Liver (tissue), 9 donors: ENCODE results near the gene TPR. TPM values are rescaled to one million over a fixed set of nuclear protein-coding genes. Genes with fewer than 3 reads are reported as not detected.
A peak's percentile ranks its signal among the peaks of the same experiment; 100 is the strongest.

Source experiments
- DNase-seq: peaks from one replicate; pipeline ENCODE4 v3.0.0-alpha.2; 2017; ENCODE audit warnings: low spot score
- H3K27ac ChIP-seq, 2 donors: one replicate each; pipeline ENCODE4 v1.7.0; 2013; ENCODE audit warnings: inconsistent platforms in 2 of 2, low read length in 2 of 2, control low read depth in 1 of 2, low read depth in 1 of 2, mild to moderate bottlenecking in 1 of 2
- H3K27me3 ChIP-seq, 4 donors: one replicate each; pipeline versions ENCODE4 v1.6.1 to v1.7.0; 2013; ENCODE audit warnings: low read length in 3 of 4, inconsistent platforms in 1 of 4, mild to moderate bottlenecking in 1 of 4, moderate library complexity in 1 of 4; ENCODE audit not compliant: control insufficient read depth in 4 of 4, insufficient read depth in 4 of 4
- H3K36me3 ChIP-seq, 4 donors: one replicate each; pipeline versions ENCODE4 v1.6.1 to v1.7.0; 2013; ENCODE audit warnings: low read length in 3 of 4, mild to moderate bottlenecking in 3 of 4, low read depth in 1 of 4, moderate library complexity in 1 of 4; ENCODE audit not compliant: control insufficient read depth in 4 of 4, insufficient read depth in 3 of 4
- H3K4me1 ChIP-seq, 4 donors: one replicate each; pipeline versions ENCODE4 v1.6.1 to v1.7.0; 2013; ENCODE audit warnings: low read length in 3 of 4, mild to moderate bottlenecking in 3 of 4, moderate library complexity in 1 of 4; ENCODE audit not compliant: control insufficient read depth in 4 of 4, insufficient read depth in 4 of 4
- H3K4me3 ChIP-seq, 3 donors: one replicate each; pipeline versions ENCODE4 v1.6.1 to v1.7.0; 2013; ENCODE audit warnings: low read length in 3 of 3, control low read depth in 1 of 3, low read depth in 1 of 3, mild to moderate bottlenecking in 1 of 3
- H3K9ac ChIP-seq, 2 donors: one replicate each; pipeline ENCODE4 v1.7.0; 2013; ENCODE audit warnings: low read length in 2 of 2, mild to moderate bottlenecking in 2 of 2, moderate library complexity in 2 of 2, control low read depth in 1 of 2, low read depth in 1 of 2
- H3K9me3 ChIP-seq, 4 donors: one replicate each; pipeline versions ENCODE4 v1.6.1 to v1.7.0; 2013; ENCODE audit warnings: low read length in 3 of 4; ENCODE audit not compliant: control insufficient read depth in 4 of 4
- CTCF ChIP-seq: fragments of 150-350 bp; IDR thresholded peaks from 2 replicates; pipeline ENCODE4 v1.5.1; 2017; ENCODE audit warnings: improper control_type of control experiment, low read depth, low read length; ENCODE audit not compliant: missing input control
- EGR1 ChIP-seq, 2 donors: IDR thresholded peaks; 2 replicates each; pipeline ENCODE4 v1.6.1; 2016 to 2018; ENCODE audit warnings: antibody characterized with exemption in 2 of 2, low read depth in 2 of 2
- FOXA1 ChIP-seq: IDR thresholded peaks from 2 replicates; pipeline ENCODE4 v1.6.1; 2016; ENCODE audit warnings: antibody characterized with exemption
- FOXA2 ChIP-seq: IDR thresholded peaks from 2 replicates; pipeline ENCODE4 v1.6.1; 2016; ENCODE audit warnings: antibody characterized with exemption
- GABPA ChIP-seq, 2 donors: IDR thresholded peaks in 1 of 2; conservative IDR thresholded peaks in 1 of 2; 2 replicates each; pipeline ENCODE4 v1.6.1; 2016; ENCODE audit warnings: antibody characterized with exemption in 2 of 2, mild to moderate bottlenecking in 1 of 2, moderate library complexity in 1 of 2
- HNF4A ChIP-seq, 2 donors: conservative IDR thresholded peaks; 2 replicates each; pipeline ENCODE4 v1.6.1; 2016; ENCODE audit warnings: antibody characterized with exemption in 2 of 2, mild to moderate bottlenecking in 2 of 2
- MAX ChIP-seq: IDR thresholded peaks from 2 replicates; pipeline ENCODE4 v1.6.1; 2016; ENCODE audit warnings: antibody characterized with exemption
- REST ChIP-seq: IDR thresholded peaks from 2 replicates; pipeline ENCODE4 v1.6.1; 2016; ENCODE audit warnings: antibody characterized with exemption, mild to moderate bottlenecking
- RXRA ChIP-seq, 2 donors: IDR thresholded peaks; 2 replicates each; pipeline ENCODE4 v1.6.1; 2017 to 2018; ENCODE audit warnings: antibody characterized with exemption in 2 of 2, mild to moderate bottlenecking in 1 of 2
- SP1 ChIP-seq: IDR thresholded peaks from 2 replicates; pipeline ENCODE4 v1.6.1; 2018; ENCODE audit warnings: antibody characterized with exemption, mild to moderate bottlenecking
- YY1 ChIP-seq: IDR thresholded peaks from 2 replicates; pipeline ENCODE4 v1.6.1; 2016; ENCODE audit warnings: antibody characterized with exemption, mild to moderate bottlenecking
- ZBTB33 ChIP-seq: IDR thresholded peaks from 2 replicates; pipeline ENCODE4 v1.6.1; 2016; ENCODE audit warnings: antibody characterized with exemption
- WGBS: extraction: QIAGEN DNeasy Blood & Tissue Kit; methylation state at CpG from one replicate; pipeline ENCODE4 v1.1.7; 2013; 5-methylcytosine and 5-hydroxymethylcytosine counted together
- polyA plus RNA-seq, 2 donors: library from polyadenylated mRNA; stranded (reverse) in 1 of 2; unstranded in 1 of 2; fragments of 200-250 nt in 1 of 2; fragments of >200 nt in 1 of 2; fragmentation: Nextera tagmentation in 1 of 2; extraction: Ambion mirVana in 1 of 2; gene quantifications; one replicate each; pipeline versions ENCODE4 v1.2.1 to v1.2.3, GENCODE V29; 2013 to 2015
- total RNA-seq, 2 donors: library from RNA; depleted of rRNA; stranded (reverse); fragments of >200 nt; gene quantifications; one replicate each; pipeline ENCODE4 v1.2.3, GENCODE V29; 2014
- donor health status: healthy.
- donor health status: healthy.
- donor health status: healthy.
- donor health status: healthy.
- donor health status: healthy.

TPR gene
- total and polyA plus RNA-seq, 4 donors, result 8.1 to 45.1 (median 39.2) TPM

- H3K27ac ChIP-seq, result peak overlapping the region in 1 of 2 donors; percentile 21
Observed at GRCh38 chr1:186302381-186302920, 72.6 kb downstream of the TPR start.

GRCh38 chr1:186301448-186301847 is 73.6 kb downstream of the TPR start:
- H3K9ac ChIP-seq, result no peak overlapping the region
- no peaks in the 10 kb centered on the region for H3K9me3 ChIP-seq
- peaks cover 0 to 15% (median 8%) of the 10 kb centered on the region in 4 donors for H3K36me3 ChIP-seq
- H3K27me3 ChIP-seq, result no peaks in the 10 kb centered on the region
- DNase-seq, result no peak
- H3K4me1 ChIP-seq, result peaks cover 6 to 36% (median 24%) of the 10 kb centered on the region in 4 donors
- peak overlapping the region in 1 of 2 donors; percentile 11 for H3K27ac ChIP-seq
- 90% methylated on average over 7 of the region's 7 CpGs for WGBS
- H3K4me3 ChIP-seq, result no peak overlapping the region
- TF ChIP-seq RXRA (IDR thresholded peaks at IDR 0.05), result no peak
- TF ChIP-seq FOXA1, result no peak
- TF ChIP-seq CTCF, result no peak
- TF ChIP-seq SP1, result no peak
- no peak for TF ChIP-seq HNF4A (conservative IDR thresholded peaks at IDR 0.05)
- TF ChIP-seq GABPA (IDR thresholded peaks at IDR 0.05 in 1 of 2, conservative IDR thresholded peaks at IDR 0.05 in 1 of 2), result no peak
- TF ChIP-seq REST, result no peak
- TF ChIP-seq MAX, result no peak
- no peak for TF ChIP-seq YY1
- no peak for TF ChIP-seq FOXA2

More at GRCh38 chr1:186302381-186302920, 72.6 kb downstream of the TPR start:
- Histone ChIP-seq H3K4me3 (no peak overlapping the region), H3K9me3 (no peaks in the 10 kb centered on the region), H3K36me3 (peaks cover 0 to 17% (median 8%) of the 10 kb centered on the region in 4 donors), H3K27me3 (no peaks in the 10 kb centered on the region), H3K9ac (no peak overlapping the region), H3K4me1 (peaks cover 6 to 36% (median 24%) of the 10 kb centered on the region in 4 donors)
- WGBS, result 25% methylated on average over 3 of the region's 3 CpGs
- no peak for DNase-seq
- no peak for TF ChIP-seq FOXA1
- TF ChIP-seq EGR1 (IDR thresholded peaks at IDR 0.05; ENCODE audit: low read depth in 2 of 2), result no peak
- no peak for TF ChIP-seq REST
- TF ChIP-seq HNF4A (conservative IDR thresholded peaks at IDR 0.05), result peak; percentile 20 to 30
- no peak for TF ChIP-seq ZBTB33
